Endometrial microvascular endothelial cells (primary cell): ENCODE data around the gene MRPS5. TPM values are rescaled to one million over a fixed set of nuclear protein-coding genes. Genes with fewer than 3 reads are reported as not detected.
"Not testable (repeated sequence)": the region's sequence is repeated elsewhere in the genome, so short reads cannot be mapped to it uniquely, and the experiment has no call there.

ENCODE experiments used
- in situ Hi-C: cut with HindIII; loops from 2 replicates; pipeline ENCODE4 v1.10.0; 2017; ENCODE audit warnings: low sequenced_read_pairs, low pct_unique_long_range_greater_than_20kb; ENCODE audit errors: inconsistent ontology term
- total RNA-seq: library from RNA; depleted of rRNA; stranded (reverse); fragments of >200 nt; gene quantifications from one replicate; pipeline ENCODE4 v1.2.3, GENCODE V29; 2015; ENCODE audit errors: inconsistent ontology term

The MRPS5 gene
- total RNA-seq, 1 donor from 2014 or later: 36.3 TPM

DNA sequence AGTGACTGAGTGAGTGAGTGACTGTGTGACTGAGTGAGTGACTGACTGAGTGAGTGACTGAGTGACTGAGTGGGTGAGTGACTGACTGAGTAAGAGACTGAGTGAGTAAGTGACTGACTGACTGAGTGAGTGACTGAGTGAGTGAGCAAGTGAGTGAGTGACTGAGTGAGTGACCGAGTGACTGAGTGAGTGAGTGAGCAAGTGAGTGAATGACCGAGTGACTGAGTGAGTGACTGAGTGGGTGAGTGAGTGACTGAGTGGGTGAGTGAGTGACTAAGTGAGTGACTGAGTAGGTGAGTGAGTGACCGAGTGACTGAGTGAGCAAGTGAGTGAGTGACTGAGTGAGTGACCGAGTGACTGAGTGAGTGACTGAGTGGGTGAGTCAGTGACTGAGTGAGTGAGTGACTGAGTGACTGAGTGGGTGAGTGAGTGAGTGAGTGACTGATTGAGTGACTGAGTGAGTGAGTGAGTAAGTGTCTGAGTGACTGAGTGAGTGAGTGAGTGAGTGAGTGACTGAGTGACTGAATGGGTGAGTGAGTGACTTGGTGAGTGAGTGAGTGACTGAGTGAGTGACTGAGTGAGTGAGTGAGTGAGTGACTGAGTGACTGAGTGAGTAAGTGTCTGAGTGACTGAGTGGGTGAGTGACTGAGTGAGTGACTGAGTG lies 82.8 kb downstream of the MRPS5 start:
- in situ Hi-C loops: no loop called here

DNA sequence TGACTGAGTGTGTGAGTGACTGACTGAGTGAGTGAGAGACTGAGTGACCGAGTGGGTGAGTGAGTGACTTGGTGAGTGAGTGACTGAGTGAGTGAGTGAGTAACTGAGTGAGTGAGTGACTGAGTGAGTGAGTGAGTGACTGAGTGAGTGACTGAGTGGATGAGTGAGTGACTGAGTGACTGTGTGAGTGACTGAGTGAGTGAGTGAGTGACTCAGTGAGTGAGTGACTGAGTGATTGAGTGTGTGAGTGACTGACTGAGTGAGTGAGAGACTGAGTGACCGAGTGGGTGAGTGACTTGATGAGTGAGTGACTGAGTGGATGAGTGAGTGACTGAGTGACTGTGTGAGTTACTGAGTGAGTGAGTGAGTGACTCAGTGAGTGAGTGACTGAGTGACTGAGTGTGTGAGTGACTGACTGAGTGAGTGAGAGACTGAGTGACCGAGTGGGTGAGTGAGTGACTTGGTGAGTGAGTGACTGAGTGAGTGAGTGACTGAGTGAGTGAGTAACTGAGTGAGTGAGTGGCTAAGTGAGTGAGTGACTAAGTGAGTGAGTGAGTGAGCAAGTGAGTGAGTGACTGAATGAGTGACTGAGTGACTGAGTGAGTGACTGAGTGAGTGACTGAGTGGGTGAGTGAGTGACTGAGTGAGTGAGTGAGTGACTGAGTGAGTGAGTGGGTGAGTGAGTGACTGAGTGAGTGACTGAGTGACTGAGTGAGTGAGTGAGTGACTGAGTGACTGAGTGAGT lies 83.6 kb downstream of the MRPS5 start:
- in situ Hi-C loops: not testable (repeated sequence)

DNA sequence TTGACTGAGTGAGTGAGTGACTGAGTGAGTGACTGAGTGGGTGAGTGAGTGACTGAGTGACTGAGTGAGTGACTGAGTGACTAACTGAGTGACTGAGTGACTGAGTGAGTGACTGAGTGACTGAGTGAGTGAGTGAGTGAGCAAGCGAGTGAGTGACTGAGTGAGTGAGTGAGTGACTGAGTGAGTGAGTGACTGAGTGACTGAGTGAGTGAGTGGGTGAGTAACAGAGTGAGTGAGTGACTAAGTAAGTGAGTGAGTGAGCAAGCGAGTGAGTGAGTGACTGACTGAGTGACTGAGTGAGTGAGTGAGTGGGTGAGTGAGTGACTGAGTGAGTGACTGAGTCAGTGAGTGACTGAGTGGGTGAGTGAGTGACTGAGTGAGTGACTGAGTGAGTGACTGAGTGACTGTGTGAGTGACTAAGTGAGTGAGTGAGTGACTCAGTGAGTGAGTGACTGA lies 84.2 kb downstream of the MRPS5 start:
- in situ Hi-C loops: no loop called here

DNA sequence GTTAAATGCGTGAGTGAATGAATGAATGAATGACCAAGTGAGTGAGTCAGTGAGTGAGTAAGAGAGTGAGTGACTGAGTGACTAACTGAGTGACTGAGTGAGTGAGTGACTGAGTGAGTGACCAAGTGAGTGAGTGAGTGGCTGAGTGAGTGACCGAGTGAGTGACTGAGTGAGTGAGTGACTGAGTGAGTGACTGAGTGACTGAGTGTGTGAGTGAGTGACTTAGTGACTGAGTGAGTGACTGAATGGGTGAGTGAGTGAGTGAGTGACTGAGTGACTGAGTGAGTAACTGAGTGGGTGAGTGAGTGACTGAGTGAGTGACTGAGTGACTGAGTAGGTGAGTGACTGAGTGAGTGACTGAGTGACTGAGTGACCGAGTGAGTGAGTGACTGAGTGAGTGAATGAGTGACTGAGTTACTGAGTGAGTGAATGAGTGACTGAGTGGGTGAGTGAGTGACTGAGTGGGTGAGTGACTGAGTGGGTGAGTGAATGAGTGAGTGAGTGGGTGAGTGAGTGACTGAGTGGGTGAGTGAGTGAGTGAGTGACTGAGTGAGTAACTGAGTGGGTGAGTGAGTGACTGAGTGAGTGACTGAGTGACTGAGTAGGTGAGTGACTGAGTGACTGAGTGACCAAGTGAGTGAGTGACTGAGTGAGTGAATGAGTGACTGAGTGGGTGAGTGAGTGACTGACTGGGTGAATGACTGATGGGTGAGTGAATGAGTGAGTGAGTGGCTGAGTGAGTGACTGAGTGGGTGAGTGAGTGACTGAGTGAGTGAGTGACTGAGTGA lies 84.8 kb downstream of the MRPS5 start:
- in situ Hi-C loops: no loop called here

Other genes with a start within 250 kb of the MRPS5 start
- gene MAL, start 96.1 kb downstream of the MRPS5 start, total RNA-seq: not detected
- gene ZNF514, start 38.0 kb upstream of the MRPS5 start, total RNA-seq: 16.5 TPM
- gene ZNF2, start 44.0 kb upstream of the MRPS5 start, total RNA-seq: 8.0 TPM
- gene ZNF892, start 85.7 kb upstream of the MRPS5 start, total RNA-seq: 0.46 TPM
- gene PROM2, start 152.6 kb upstream of the MRPS5 start, total RNA-seq: not detected
- not detected for gene KCNIP3, start 175.5 kb upstream of the MRPS5 start, total RNA-seq